ENCODE data around the gene SH2D3A.

SH2D3A gene

DNA sequence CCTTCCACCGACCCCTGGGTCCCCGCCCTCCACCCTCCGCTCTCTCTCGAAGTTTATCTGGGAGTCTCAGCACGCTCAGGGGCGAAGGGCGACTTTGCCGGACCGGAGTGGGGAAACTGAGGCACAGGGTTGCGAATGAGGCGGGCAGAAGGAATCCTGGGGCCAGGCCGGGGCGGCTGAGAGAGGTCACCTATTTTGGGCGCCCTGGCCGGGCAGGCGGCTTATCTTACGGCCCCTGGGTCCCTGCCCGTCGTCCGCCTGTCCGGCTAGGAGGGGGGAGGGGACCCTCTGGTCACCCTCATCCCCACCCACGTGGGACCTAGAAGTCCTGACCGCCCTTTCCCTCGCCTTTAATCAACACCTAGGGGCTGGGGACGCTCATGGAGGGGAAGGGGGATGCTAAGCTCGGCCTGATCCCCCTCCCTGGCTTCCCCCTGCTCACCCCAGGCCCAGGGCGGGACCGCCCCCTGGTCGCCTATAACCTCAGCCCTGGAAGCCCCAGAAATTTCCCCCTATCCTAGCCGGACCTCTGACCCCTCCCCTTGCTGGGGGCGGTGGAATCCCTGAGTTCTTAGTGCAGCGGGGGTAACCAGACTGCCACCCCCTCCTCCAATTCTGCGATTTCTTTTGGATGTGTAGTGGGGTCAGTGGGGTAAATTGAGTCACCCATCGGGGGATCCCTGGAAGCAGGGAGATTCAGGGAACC, 27.2 kb downstream of the SH2D3A start:
- TF ChIP-seq, protein P1, sequence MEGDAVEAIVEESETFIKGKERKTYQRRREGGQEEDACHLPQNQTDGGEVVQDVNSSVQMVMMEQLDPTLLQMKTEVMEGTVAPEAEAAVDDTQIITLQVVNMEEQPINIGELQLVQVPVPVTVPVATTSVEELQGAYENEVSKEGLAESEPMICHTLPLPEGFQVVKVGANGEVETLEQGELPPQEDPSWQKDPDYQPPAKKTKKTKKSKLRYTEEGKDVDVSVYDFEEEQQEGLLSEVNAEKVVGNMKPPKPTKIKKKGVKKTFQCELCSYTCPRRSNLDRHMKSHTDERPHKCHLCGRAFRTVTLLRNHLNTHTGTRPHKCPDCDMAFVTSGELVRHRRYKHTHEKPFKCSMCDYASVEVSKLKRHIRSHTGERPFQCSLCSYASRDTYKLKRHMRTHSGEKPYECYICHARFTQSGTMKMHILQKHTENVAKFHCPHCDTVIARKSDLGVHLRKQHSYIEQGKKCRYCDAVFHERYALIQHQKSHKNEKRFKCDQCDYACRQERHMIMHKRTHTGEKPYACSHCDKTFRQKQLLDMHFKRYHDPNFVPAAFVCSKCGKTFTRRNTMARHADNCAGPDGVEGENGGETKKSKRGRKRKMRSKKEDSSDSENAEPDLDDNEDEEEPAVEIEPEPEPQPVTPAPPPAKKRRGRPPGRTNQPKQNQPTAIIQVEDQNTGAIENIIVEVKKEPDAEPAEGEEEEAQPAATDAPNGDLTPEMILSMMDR (IDR thresholded peaks at IDR 0.05; ENCODE audit: low read depth, low read length, missing control alignments): no peak
- no peak for DNase-seq (ENCODE audit: low read depth)

DNA sequence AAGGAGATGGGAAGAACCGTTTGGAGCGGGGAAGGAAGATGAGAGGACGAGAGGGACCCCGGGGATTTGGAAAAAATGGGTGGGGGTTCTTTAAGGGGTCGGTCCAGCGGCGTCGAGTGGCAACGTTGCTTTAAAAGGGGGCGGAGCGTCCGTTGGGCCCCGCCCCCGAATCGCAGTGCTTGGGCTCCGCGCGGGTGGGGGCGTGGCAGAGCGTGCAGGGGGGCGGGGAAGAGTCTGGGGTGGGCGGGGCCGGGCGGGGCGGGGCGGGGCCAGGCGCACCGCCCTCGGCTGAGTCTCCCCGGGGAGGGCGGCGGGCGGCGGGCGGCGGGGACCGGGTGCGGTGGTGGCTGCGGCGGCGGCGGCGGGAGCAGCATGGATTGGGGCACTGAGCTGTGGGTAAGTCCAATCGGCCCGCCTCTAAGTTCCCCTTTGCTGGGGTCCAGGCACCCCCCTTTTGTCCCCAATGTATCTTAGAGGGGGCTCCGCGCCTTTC, 27.8 kb downstream of the SH2D3A start, which contains the start of gene TRIP10:
TSS of gene TRIP10 (plus strand) at position 291 of the 493 bp plus-strand sequence. CDS start at position 373, 82 bp downstream.
- peak within 1 kb of the TSS; percentile 71 for H3K4me3 ChIP-seq (ENCODE audit: low read depth, low read length)
- no peak for DNase-seq (ENCODE audit: low read depth)
- TF ChIP-seq, protein P1 (IDR thresholded peaks at IDR 0.05; ENCODE audit: low read depth, low read length, missing control alignments): no peak

More for the DNA sequence above, 27.2 kb downstream of the SH2D3A start:
- peak overlapping the region; percentile 71 for H3K4me3 ChIP-seq (ENCODE audit: low read depth, low read length)

DNA sequence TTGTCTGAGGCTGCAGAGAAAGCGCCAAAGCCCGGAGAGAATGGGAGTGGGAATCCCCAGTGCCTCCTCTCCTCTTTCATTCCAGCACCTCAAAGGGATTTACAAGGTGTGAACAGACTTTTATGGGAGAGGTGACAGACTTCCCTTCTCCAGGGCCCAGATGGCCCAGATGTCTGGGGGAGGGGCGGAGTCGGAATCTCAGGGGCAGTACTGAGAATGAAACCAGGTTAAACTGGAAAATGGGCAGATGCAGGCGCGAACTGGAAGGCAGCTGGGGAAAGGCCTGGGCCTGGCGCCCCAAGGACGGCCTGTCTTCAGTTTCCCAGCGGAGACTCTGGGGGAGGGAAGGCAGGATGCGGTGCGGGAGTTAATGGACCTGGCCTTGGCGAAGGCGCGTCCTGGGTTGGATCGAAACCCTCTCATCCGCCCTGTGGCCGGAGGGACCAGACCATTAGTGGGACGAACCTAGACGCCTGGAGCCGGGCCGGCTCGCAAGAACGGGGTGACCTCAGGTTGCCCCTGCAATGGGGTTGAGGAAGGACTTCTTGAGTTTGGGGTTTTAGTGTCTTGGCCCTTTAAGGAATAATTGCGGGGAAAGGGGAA, 28.3 kb downstream of the SH2D3A start:
- TF ChIP-seq, protein P1 (IDR thresholded peaks at IDR 0.05; ENCODE audit: low read depth, low read length, missing control alignments): no peak

DNA sequence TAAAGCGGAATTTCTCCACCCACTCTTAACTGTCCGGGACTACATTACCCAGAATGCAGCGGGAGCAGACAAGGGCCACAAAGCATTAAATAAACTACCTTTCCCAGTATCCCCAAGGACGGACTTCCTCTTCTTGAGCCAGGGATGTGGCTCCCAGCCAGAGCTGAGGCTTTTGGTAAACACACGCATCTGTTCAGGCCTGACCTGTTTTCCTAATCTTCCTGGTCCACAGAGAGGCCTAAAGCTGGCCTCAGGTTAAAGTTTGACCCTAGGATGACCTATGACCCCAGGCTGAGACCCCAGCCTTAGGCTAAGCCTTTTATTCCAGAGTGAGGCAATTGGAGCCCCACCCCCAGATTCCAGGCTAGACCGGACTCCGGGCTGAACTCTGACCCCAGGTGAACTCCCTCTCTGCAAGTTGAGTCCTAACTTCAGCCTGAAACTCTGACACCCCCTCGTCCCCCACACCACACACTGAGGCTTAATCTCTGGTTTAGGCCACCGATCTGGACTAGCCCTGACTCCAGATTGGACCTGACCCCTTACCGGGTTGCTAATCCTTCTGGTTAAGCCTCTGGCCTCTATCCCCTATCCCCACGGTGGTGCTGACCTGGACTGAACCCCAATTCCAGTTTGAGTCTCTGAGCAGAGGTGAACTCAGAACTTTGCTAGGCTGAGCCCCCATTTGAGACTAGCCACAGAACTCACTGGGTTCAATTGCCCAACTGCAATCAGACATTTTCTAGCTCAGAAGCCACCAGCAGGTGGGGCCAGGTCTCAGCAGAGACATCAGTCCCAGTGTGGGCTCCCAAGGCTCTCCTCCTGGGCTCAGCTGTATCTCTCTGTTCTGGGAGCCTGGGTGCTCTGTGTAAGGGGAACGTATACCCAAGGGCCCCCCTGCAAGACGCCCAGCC, 29.1 kb downstream of the SH2D3A start:
- DNase-seq (ENCODE audit: low read depth): peak; percentile 79
- TF ChIP-seq, protein P1 (IDR thresholded peaks at IDR 0.05; ENCODE audit: low read depth, low read length, missing control alignments): peak; percentile 77
- H3K4me3 ChIP-seq (ENCODE audit: low read depth, low read length): peak overlapping the region; percentile 27

More for the DNA sequence above, 28.3 kb downstream of the SH2D3A start:
- DNase-seq (ENCODE audit: low read depth): no peak
- H3K4me3 ChIP-seq (ENCODE audit: low read depth, low read length): peak overlapping the region; percentile 41

DNA sequence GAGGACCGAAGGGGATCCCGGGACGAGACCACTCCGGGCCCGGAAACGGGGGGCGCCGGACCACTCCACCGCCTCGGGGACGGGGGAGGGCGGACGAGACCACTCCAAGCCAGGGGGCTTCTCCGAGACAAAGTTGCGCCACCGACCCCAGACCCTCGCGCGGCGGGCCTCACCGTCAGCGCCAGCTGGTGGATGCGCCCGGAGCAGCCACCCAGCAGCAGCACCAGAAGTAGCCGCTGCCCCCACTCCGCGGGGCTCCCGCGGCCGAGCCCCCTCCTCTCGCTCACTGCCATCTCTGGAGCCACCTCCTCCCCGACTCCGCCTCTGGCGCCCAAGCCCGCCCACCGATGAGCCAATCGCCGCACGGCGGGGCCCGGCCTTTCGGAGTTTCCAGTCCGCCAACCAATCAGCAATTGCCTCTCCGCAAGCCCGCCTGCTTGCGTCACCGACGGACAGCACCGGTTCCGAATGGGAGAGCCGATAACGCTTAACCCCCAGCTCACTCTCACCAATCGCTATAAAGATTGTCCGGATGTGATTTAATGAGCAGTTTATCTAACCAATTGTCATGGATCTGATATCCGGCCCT, 29.9 kb downstream of the SH2D3A start, which contains the start of gene GPR108:
TSS of gene GPR108 (minus strand) at position 297 of the 589 bp plus-strand sequence. CDS start at position 293, 4 bp downstream.
- TF ChIP-seq, protein P1 (IDR thresholded peaks at IDR 0.05; ENCODE audit: low read depth, low read length, missing control alignments): no peak
- peak within 1 kb of the TSS; percentile 86 for H3K4me3 ChIP-seq (ENCODE audit: low read depth, low read length)
- peak; percentile 100 for DNase-seq (ENCODE audit: low read depth)

DNA sequence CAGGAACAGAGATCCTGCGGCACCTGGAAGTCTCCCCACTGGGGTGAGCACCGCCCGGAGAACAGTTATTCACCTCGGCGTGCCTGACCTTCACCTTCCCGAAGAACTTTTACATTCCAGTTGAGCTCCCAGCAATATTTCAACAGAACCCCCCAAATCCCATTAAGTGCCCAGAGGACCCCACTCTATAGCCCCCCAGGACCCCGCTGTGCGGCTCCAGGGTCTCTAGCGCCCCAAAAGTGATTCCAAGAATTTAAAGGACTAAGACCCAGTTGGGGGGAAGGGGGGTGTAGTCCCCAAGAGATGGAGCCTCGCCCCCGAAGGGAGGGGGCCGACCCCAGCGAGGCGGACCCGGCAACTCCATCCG, 30.3 kb downstream of the SH2D3A start:
- peak overlapping the region; percentile 86 for H3K4me3 ChIP-seq (ENCODE audit: low read depth, low read length)
- TF ChIP-seq, protein P1 (IDR thresholded peaks at IDR 0.05; ENCODE audit: low read depth, low read length, missing control alignments): no peak
- no peak for DNase-seq (ENCODE audit: low read depth)
